Measurements from ENCODE around the gene ZBTB24. TPM values are rescaled to one million over a fixed set of nuclear protein-coding genes. Genes with fewer than 3 reads are reported as not detected.

Gene ZBTB24
- total RNA-seq, 4 donors from 2014 or later = 3.7 to 10.5 (median 6.1) TPM

DNA sequence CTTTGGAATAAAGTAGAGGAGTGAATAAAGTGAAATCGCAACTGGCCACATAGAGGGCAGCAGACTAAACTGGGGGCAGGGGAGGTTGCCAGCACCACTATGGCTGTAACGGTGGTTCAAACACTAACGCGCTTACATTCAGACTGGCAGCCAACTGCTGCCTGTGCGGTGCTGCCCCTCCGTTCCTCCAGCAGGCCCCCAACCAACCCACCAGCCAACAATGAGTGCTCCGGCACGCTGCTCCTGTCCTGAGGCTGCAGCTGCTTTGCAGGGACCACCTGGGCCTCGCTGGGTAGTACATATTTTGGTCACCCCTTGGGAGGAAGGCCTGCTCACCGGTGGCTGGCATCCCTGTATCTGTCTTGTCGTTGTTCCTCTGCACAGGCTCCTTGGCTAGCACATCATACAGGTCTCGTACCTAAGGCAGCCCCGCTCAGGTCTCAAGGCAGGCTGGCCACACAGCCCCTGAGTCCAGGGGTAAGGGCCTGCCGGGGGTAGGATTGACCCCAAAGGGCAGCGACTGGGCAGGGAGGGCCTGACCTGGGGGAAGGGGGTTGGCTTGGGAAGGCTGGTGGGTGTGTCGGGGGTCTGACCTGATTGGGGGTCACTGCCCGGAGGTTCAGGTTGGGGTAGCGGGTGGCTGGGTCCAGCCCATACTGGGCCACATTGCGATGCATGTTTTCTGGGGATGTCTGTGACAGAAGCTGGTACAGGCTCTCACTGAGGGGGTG lies 33.8 kb downstream of the ZBTB24 start:
- TF ChIP-seq CTCF (IDR thresholded peaks at IDR 0.05 in 4 of 5, conservative IDR thresholded peaks at IDR 0.05 in 1 of 5) (no peak), POLR2A (IDR thresholded peaks at IDR 0.05) (no peak)
- in situ Hi-C loops (cut with MboI; ENCODE audit: low sequenced_read_pairs in 4 of 4) (no loop called here), intact Hi-C loops (cut with DNase I; ENCODE audit: low total_unique reads) (no loop called here)
- peaks cover 0 to 12% of the 10 kb centered on the region in 2 donors for H3K36me3 ChIP-seq
- ATAC-seq (no peak), DNase-seq (no peak)
- no peak overlapping the region for H3K4me3 ChIP-seq
- H3K9me3 ChIP-seq = no peaks in the 10 kb centered on the region
- H3K27ac ChIP-seq = no peak overlapping the region
- H3K27me3 ChIP-seq = no peaks in the 10 kb centered on the region
- no peaks in the 10 kb centered on the region for H3K4me1 ChIP-seq

DNA sequence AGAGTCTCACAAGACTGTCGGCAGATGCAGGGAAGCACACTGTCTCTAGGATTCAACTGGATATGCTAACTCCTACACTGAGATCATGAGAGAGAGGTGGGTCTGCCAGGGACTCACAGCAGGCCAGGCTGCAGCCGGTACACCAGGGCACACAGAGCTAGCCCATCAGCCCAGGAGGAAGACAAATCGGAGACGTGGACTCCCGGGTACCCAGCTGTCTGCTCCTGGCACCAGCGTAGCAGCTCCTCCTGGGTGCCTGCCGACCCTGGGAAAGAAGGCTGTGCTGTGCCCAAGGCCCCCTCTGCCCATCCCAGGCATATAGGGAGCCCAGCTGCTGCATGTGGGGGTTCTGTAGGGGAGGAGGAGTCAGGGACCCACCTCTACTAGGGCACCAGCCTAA lies 34.4 kb downstream of the ZBTB24 start:
- intact Hi-C loops (cut with DNase I; ENCODE audit: low total_unique reads) = no loop called here
- ATAC-seq = no peak
- no peak for DNase-seq
- Histone ChIP-seq H3K27ac (no peak overlapping the region), H3K4me3 (no peak overlapping the region), H3K36me3 (peaks cover 0 to 12% of the 10 kb centered on the region in 2 donors), H3K27me3 (no peaks in the 10 kb centered on the region), H3K9me3 (no peaks in the 10 kb centered on the region), H3K4me1 (no peaks in the 10 kb centered on the region)
- TF ChIP-seq CTCF (IDR thresholded peaks at IDR 0.05 in 4 of 5, conservative IDR thresholded peaks at IDR 0.05 in 1 of 5) = no peak
- no peak for TF ChIP-seq POLR2A (IDR thresholded peaks at IDR 0.05)
- in situ Hi-C loops (cut with MboI; ENCODE audit: low sequenced_read_pairs in 4 of 4) = no loop called here

- no peak overlapping the region for H3K4me3 ChIP-seq
- H3K27me3 ChIP-seq = no peaks in the 10 kb centered on the region
- no peaks in the 10 kb centered on the region for H3K4me1 ChIP-seq
- in situ Hi-C loops (cut with MboI; ENCODE audit: low sequenced_read_pairs in 4 of 4) = no loop called here
- H3K36me3 ChIP-seq = peaks cover 0 to 12% of the 10 kb centered on the region in 2 donors
- intact Hi-C loops (cut with DNase I; ENCODE audit: low total_unique reads) = no loop called here
- TF ChIP-seq POLR2A (IDR thresholded peaks at IDR 0.05) (no peak), CTCF (IDR thresholded peaks at IDR 0.05 in 4 of 5, conservative IDR thresholded peaks at IDR 0.05 in 1 of 5) (no peak)
- no peaks in the 10 kb centered on the region for H3K9me3 ChIP-seq
- ATAC-seq = no peak
- no peak for DNase-seq
- no peak overlapping the region for H3K27ac ChIP-seq
Observed at GRCh38 chr6:109447878-109448555, 35.0 kb downstream of the ZBTB24 start.

- in situ Hi-C loops (cut with MboI; ENCODE audit: low sequenced_read_pairs in 4 of 4) (no loop called here), intact Hi-C loops (cut with DNase I; ENCODE audit: low total_unique reads) (no loop called here)
- ATAC-seq (no peak), DNase-seq (no peak)
- H3K27me3 ChIP-seq = no peaks in the 10 kb centered on the region
- no peaks in the 10 kb centered on the region for H3K9me3 ChIP-seq
- no peaks in the 10 kb centered on the region for H3K4me1 ChIP-seq
- no peak overlapping the region for H3K4me3 ChIP-seq
- H3K27ac ChIP-seq = no peak overlapping the region
- TF ChIP-seq POLR2A (IDR thresholded peaks at IDR 0.05) (no peak), CTCF (IDR thresholded peaks at IDR 0.05 in 4 of 5, conservative IDR thresholded peaks at IDR 0.05 in 1 of 5) (no peak)
- H3K36me3 ChIP-seq = peaks cover 0 to 12% of the 10 kb centered on the region in 2 donors
Observed at GRCh38 chr6:109447087-109447486, 35.9 kb downstream of the ZBTB24 start.
